HepG2 (cell line): Measurements from ENCODE around the gene TMEM33.

ENCODE experiments used
- ARHGAP35 ChIP-seq: sonication (generic); formaldehyde crosslinking; IDR thresholded peaks from 2 replicates; pipeline ENCODE4 v1.9.0; 2022; ENCODE audit warnings: mild to moderate bottlenecking, inconsistent platforms, moderate library complexity, missing genetic modification reagents, borderline replicate concordance
- DNMT3B ChIP-seq: conservative IDR thresholded peaks from 2 replicates; pipeline ENCODE4 v1.6.1; 2016; ENCODE audit warnings: missing biosample characterization, control low read depth
- GABPB1 ChIP-seq: IDR thresholded peaks from 2 replicates; pipeline ENCODE4 v1.6.1; 2016; ENCODE audit warnings: mild to moderate bottlenecking, missing genetic modification reagents, moderate library complexity, missing compliant biosample characterization
- HMGXB3 ChIP-seq: sonication (generic); formaldehyde crosslinking; IDR thresholded peaks from 2 replicates; pipeline ENCODE4 v1.4.0; 2020; ENCODE audit warnings: missing genetic modification reagents, borderline replicate concordance
- MBD4 ChIP-seq: IDR thresholded peaks from 2 replicates; pipeline ENCODE4 v1.6.1; 2012; ENCODE audit warnings: low read length, inconsistent platforms, borderline replicate concordance
- PAX8 ChIP-seq: sonication (generic); formaldehyde crosslinking; IDR thresholded peaks from 2 replicates; pipeline ENCODE4 v1.8.0; 2022; ENCODE audit warnings: mild to moderate bottlenecking, missing genetic modification reagents, borderline replicate concordance
- PBX3 ChIP-seq: sonication (generic); formaldehyde crosslinking; IDR thresholded peaks from 2 replicates; pipeline ENCODE4 v1.8.1; 2023; ENCODE audit warnings: missing genetic modification reagents, inconsistent platforms, borderline replicate concordance
- POLR2A ChIP-seq, 2 experiments: IDR thresholded peaks; 2 replicates each; pipeline ENCODE4 v1.6.1; 2011; ENCODE audit warnings: low read depth in 2 of 2, low read length in 2 of 2, mild to moderate bottlenecking in 1 of 2, moderate library complexity in 1 of 2; ENCODE audit not compliant: insufficient read depth in 1 of 2
- RARG ChIP-seq: sonication (generic); formaldehyde crosslinking; IDR thresholded peaks from 2 replicates; pipeline ENCODE4 v1.4.0; 2020; ENCODE audit warnings: low read depth, mild to moderate bottlenecking, missing genetic modification reagents
- REST ChIP-seq, 2 experiments: IDR thresholded peaks; 2 replicates each; pipeline ENCODE4 v1.6.1; 2011 to 2012; ENCODE audit warnings: low read length in 2 of 2, borderline replicate concordance in 1 of 2, low read depth in 1 of 2, mild to moderate bottlenecking in 1 of 2, moderate library complexity in 1 of 2
- YEATS4 ChIP-seq: sonication (generic); formaldehyde crosslinking; IDR thresholded peaks from 2 replicates; pipeline ENCODE4 v1.4.0; 2020; ENCODE audit warnings: missing genetic modification reagents, borderline replicate concordance
- ZBTB37 ChIP-seq: sonication (generic); formaldehyde crosslinking; IDR thresholded peaks from 2 replicates; pipeline ENCODE4 v1.4.0; 2020; ENCODE audit warnings: mild to moderate bottlenecking, missing genetic modification reagents
- ZNF691 ChIP-seq: sonication (generic); formaldehyde crosslinking; IDR thresholded peaks from 2 replicates; pipeline ENCODE4 v1.4.0; 2020; ENCODE audit warnings: missing genetic modification reagents, low read depth, mild to moderate bottlenecking, borderline replicate concordance

- TF ChIP-seq MBD4 = no peak
- TF ChIP-seq REST (IDR thresholded peaks at IDR 0.05; ENCODE audit: borderline replicate concordance in 1 of 2, low read depth in 1 of 2, low read length in 2 of 2) = no peak
- no peak for TF ChIP-seq DNMT3B (CRISPR knock-in tag)
- TF ChIP-seq RARG (CRISPR knock-in tag) = no peak
- no peak for TF ChIP-seq YEATS4 (CRISPR knock-in tag)
- TF ChIP-seq PBX3 (CRISPR knock-in tag) = no peak
- no peak for TF ChIP-seq ZNF691 (CRISPR knock-in tag)
- TF ChIP-seq ZBTB37 (CRISPR knock-in tag) = no peak
- no peak for TF ChIP-seq POLR2A (IDR thresholded peaks at IDR 0.05; ENCODE audit: insufficient read depth in 1 of 2, low read depth in 2 of 2, low read length in 2 of 2)
- no peak for TF ChIP-seq ARHGAP35
- no peak for TF ChIP-seq HMGXB3 (CRISPR knock-in tag)
- TF ChIP-seq GABPB1 = no peak
- no peak for TF ChIP-seq PAX8 (CRISPR knock-in tag)
Observed at GRCh38 chr4:41912546-41912945, 22.7 kb upstream of the TMEM33 start.
